ENCODE results near the gene ARRDC1.

GRCh38 chr9:137640862-137641261 is 35.4 kb downstream of the ARRDC1 start:
- TF ChIP-seq ZNF335 (tag by site-specific recombination; conservative IDR thresholded peaks at IDR 0.05) = no peak
- no peak for TF ChIP-seq HOXD13 (CRISPR knock-in tag; IDR thresholded peaks at IDR 0.05; ENCODE audit: borderline replicate concordance)
- no peak for TF ChIP-seq BCL11A (tag by site-specific recombination; IDR thresholded peaks at IDR 0.05; ENCODE audit: low read depth)
- TF ChIP-seq SALL2 (tag by site-specific recombination; IDR thresholded peaks at IDR 0.05; ENCODE audit: borderline replicate concordance) = no peak
- TF ChIP-seq ZNF529 (tag by site-specific recombination; IDR thresholded peaks at IDR 0.05; ENCODE audit: insufficient replicate concordance) = no peak
